Astrocyte of the spinal cord (primary cell): ENCODE measurements around the gene CATSPERD.
A peak's percentile ranks its signal among the peaks of the same experiment; 100 is the strongest.

Source experiments
- DNase-seq: peaks from one replicate; pipeline ENCODE4 v3.0.0; 2011; ENCODE audit warnings: low read depth, low spot score
- H3K4me3 ChIP-seq: 2 replicates; pipeline ENCODE4 v1.5.1; 2011; ENCODE audit warnings: low read depth, mild to moderate bottlenecking, low read length, moderate library complexity
- CTCF ChIP-seq: IDR thresholded peaks from 2 replicates; pipeline ENCODE4 v1.5.1; 2012; ENCODE audit warnings: low read depth, mild to moderate bottlenecking, low read length, inconsistent platforms
- in situ Hi-C: cut with HindIII; loops from 2 replicates; pipeline ENCODE4 v1.10.0; 2017; ENCODE audit warnings: low sequenced_read_pairs

The CATSPERD gene

GRCh38 chr19:5719961-5720790 lies at the start of gene CATSPERD, which contains the start of gene LONP1:
TSS of gene CATSPERD (plus strand) at chr19:5720637. CDS start at chr19:5720738, 101 bp downstream.
TSS of gene LONP1 (minus strand) at chr19:5720146. CDS start at chr19:5720132, 14 bp downstream.
- H3K4me3 ChIP-seq, result peak within 1 kb of the TSS; percentile 98
- peak; percentile 99 for DNase-seq
- in situ Hi-C loops, result no loop called here
- TF ChIP-seq CTCF, result peak; percentile 96

GRCh38 chr19:5671600-5671999 lies 48.8 kb upstream of the CATSPERD start:
- DNase-seq, result no peak
- no peak for TF ChIP-seq CTCF
- in situ Hi-C loops, result no loop called here
- no peak overlapping the region for H3K4me3 ChIP-seq

- in situ Hi-C loops, result no loop called here
- no peak overlapping the region for H3K4me3 ChIP-seq
- TF ChIP-seq CTCF, result no peak
- no peak for DNase-seq
Measured at GRCh38 chr19:5672708-5673459, 47.6 kb upstream of the CATSPERD start.

- TF ChIP-seq CTCF, result no peak
- no peak overlapping the region for H3K4me3 ChIP-seq
- in situ Hi-C loops, result no loop called here
- DNase-seq, result no peak
Measured at GRCh38 chr19:5673752-5674151, 46.7 kb upstream of the CATSPERD start.

- no peak for DNase-seq
- TF ChIP-seq CTCF, result no peak
- in situ Hi-C loops, result no loop called here
- H3K4me3 ChIP-seq, result no peak overlapping the region
Measured at GRCh38 chr19:5674714-5675113, 45.7 kb upstream of the CATSPERD start.

GRCh38 chr19:5676105-5676771 lies 44.2 kb upstream of the CATSPERD start:
- in situ Hi-C loops, result no loop called here
- TF ChIP-seq CTCF, result no peak
- H3K4me3 ChIP-seq, result no peak overlapping the region

More at GRCh38 chr19:5676105-5676771, 44.2 kb upstream of the CATSPERD start:
- DNase-seq, result no peak
